ENCODE results near the gene CCDC40.
"Not testable (repeated sequence)": the region's sequence is repeated elsewhere in the genome, so short reads cannot be mapped to it uniquely, and the experiment has no call there.

Gene CCDC40

GRCh38 chr17:80087346-80088265 is 51.2 kb downstream of the CCDC40 start:
- WGBS, 2 experiments (ENCODE audit: insufficient coverage in 2 of 2) = 86 to 87% methylated on average over 30 of the region's 34 CpGs
- H3K4me3 ChIP-seq (ENCODE audit: extremely low read depth, insufficient read depth, low read length, poor library complexity, severe bottlenecking) = no peak overlapping the region
- no peaks in the 10 kb centered on the region for H3K36me3 ChIP-seq (ENCODE audit: control insufficient read depth, insufficient read depth, low read length)
- no peaks in the 10 kb centered on the region for H3K4me1 ChIP-seq (ENCODE audit: control insufficient read depth, insufficient read depth, low read length, poor library complexity, severe bottlenecking)
- no peaks in the 10 kb centered on the region for H3K9me3 ChIP-seq (ENCODE audit: control insufficient read depth, low read length)
- no peak overlapping the region for H3K27ac ChIP-seq (ENCODE audit: low read depth, low read length, severe bottlenecking)

GRCh38 chr17:80089762-80090161 is 53.3 kb downstream of the CCDC40 start:
- H3K9me3 ChIP-seq (ENCODE audit: control insufficient read depth, low read length) = no peaks in the 10 kb centered on the region
- no peak overlapping the region for H3K27ac ChIP-seq (ENCODE audit: low read depth, low read length, severe bottlenecking)
- H3K4me1 ChIP-seq (ENCODE audit: control insufficient read depth, insufficient read depth, low read length, poor library complexity, severe bottlenecking) = no peaks in the 10 kb centered on the region
- H3K36me3 ChIP-seq (ENCODE audit: control insufficient read depth, insufficient read depth, low read length) = no peaks in the 10 kb centered on the region
- 94 to 95% methylated on average over 13 to 16 of the region's 16 CpGs for WGBS, 2 experiments (ENCODE audit: insufficient coverage in 2 of 2)
- H3K4me3 ChIP-seq (ENCODE audit: extremely low read depth, insufficient read depth, low read length, poor library complexity, severe bottlenecking) = no peak overlapping the region

- 96 to 97% methylated on average over 15 to 39 of the region's 44 CpGs for WGBS, 2 experiments (ENCODE audit: insufficient coverage in 2 of 2)
- not testable (repeated sequence) for H3K27ac ChIP-seq (ENCODE audit: low read depth, low read length, severe bottlenecking); H3K4me3 ChIP-seq (ENCODE audit: extremely low read depth, insufficient read depth, low read length, poor library complexity, severe bottlenecking); H3K4me1 ChIP-seq (ENCODE audit: control insufficient read depth, insufficient read depth, low read length, poor library complexity, severe bottlenecking); H3K36me3 ChIP-seq (ENCODE audit: control insufficient read depth, insufficient read depth, low read length); H3K9me3 ChIP-seq (ENCODE audit: control insufficient read depth, low read length)
These were observed 53.7 kb downstream of the CCDC40 start for GRCh38 chr17:80090164-80090563.

GRCh38 chr17:80091376-80091775 is 54.9 kb downstream of the CCDC40 start:
- H3K4me1 ChIP-seq (ENCODE audit: control insufficient read depth, insufficient read depth, low read length, poor library complexity, severe bottlenecking) = no peaks in the 10 kb centered on the region
- H3K9me3 ChIP-seq (ENCODE audit: control insufficient read depth, low read length) = no peaks in the 10 kb centered on the region
- WGBS, 2 experiments (ENCODE audit: insufficient coverage in 2 of 2) = 100% methylated on average over 1 to 2 of the region's 4 CpGs
- no peak overlapping the region for H3K27ac ChIP-seq (ENCODE audit: low read depth, low read length, severe bottlenecking)
- no peaks in the 10 kb centered on the region for H3K36me3 ChIP-seq (ENCODE audit: control insufficient read depth, insufficient read depth, low read length)
- H3K4me3 ChIP-seq (ENCODE audit: extremely low read depth, insufficient read depth, low read length, poor library complexity, severe bottlenecking) = no peak overlapping the region

GRCh38 chr17:80092959-80093358 is 56.5 kb downstream of the CCDC40 start:
- 95 to 97% methylated on average over 8 of the region's 8 CpGs for WGBS, 2 experiments (ENCODE audit: insufficient coverage in 2 of 2)
- Histone ChIP-seq H3K4me3 (ENCODE audit: extremely low read depth, insufficient read depth, low read length, poor library complexity, severe bottlenecking) (no peak overlapping the region), H3K4me1 (ENCODE audit: control insufficient read depth, insufficient read depth, low read length, poor library complexity, severe bottlenecking) (no peaks in the 10 kb centered on the region), H3K27ac (ENCODE audit: low read depth, low read length, severe bottlenecking) (no peak overlapping the region), H3K36me3 (ENCODE audit: control insufficient read depth, insufficient read depth, low read length) (no peaks in the 10 kb centered on the region), H3K9me3 (ENCODE audit: control insufficient read depth, low read length) (no peaks in the 10 kb centered on the region)

- H3K27ac ChIP-seq (ENCODE audit: low read depth, low read length, severe bottlenecking) = no peak overlapping the region
- no peaks in the 10 kb centered on the region for H3K36me3 ChIP-seq (ENCODE audit: control insufficient read depth, insufficient read depth, low read length)
- H3K9me3 ChIP-seq (ENCODE audit: control insufficient read depth, low read length) = no peaks in the 10 kb centered on the region
- no peaks in the 10 kb centered on the region for H3K4me1 ChIP-seq (ENCODE audit: control insufficient read depth, insufficient read depth, low read length, poor library complexity, severe bottlenecking)
- H3K4me3 ChIP-seq (ENCODE audit: extremely low read depth, insufficient read depth, low read length, poor library complexity, severe bottlenecking) = no peak overlapping the region
- WGBS, 2 experiments (ENCODE audit: insufficient coverage in 2 of 2) = 93% methylated on average over 26 to 36 of the region's 37 CpGs
These were observed 58.8 kb downstream of the CCDC40 start for GRCh38 chr17:80095038-80095843.

GRCh38 chr17:80095844-80096475 is 59.5 kb downstream of the CCDC40 start:
- Histone ChIP-seq H3K4me1 (ENCODE audit: control insufficient read depth, insufficient read depth, low read length, poor library complexity, severe bottlenecking) (no peaks in the 10 kb centered on the region), H3K36me3 (ENCODE audit: control insufficient read depth, insufficient read depth, low read length) (no peaks in the 10 kb centered on the region), H3K27ac (ENCODE audit: low read depth, low read length, severe bottlenecking) (no peak overlapping the region), H3K4me3 (ENCODE audit: extremely low read depth, insufficient read depth, low read length, poor library complexity, severe bottlenecking) (no peak overlapping the region), H3K9me3 (ENCODE audit: control insufficient read depth, low read length) (no peaks in the 10 kb centered on the region)
- 90 to 94% methylated on average over 11 to 16 of the region's 16 CpGs for WGBS, 2 experiments (ENCODE audit: insufficient coverage in 2 of 2)

GRCh38 chr17:80096561-80097021 is 60.1 kb downstream of the CCDC40 start:
- no peaks in the 10 kb centered on the region for H3K9me3 ChIP-seq (ENCODE audit: control insufficient read depth, low read length)
- no peak overlapping the region for H3K27ac ChIP-seq (ENCODE audit: low read depth, low read length, severe bottlenecking)
- H3K4me3 ChIP-seq (ENCODE audit: extremely low read depth, insufficient read depth, low read length, poor library complexity, severe bottlenecking) = no peak overlapping the region
- no peaks in the 10 kb centered on the region for H3K4me1 ChIP-seq (ENCODE audit: control insufficient read depth, insufficient read depth, low read length, poor library complexity, severe bottlenecking)
- no peaks in the 10 kb centered on the region for H3K36me3 ChIP-seq (ENCODE audit: control insufficient read depth, insufficient read depth, low read length)
- 77 to 85% methylated on average over 5 to 12 of the region's 12 CpGs for WGBS, 2 experiments (ENCODE audit: insufficient coverage in 2 of 2)

- H3K4me1 ChIP-seq (ENCODE audit: control insufficient read depth, insufficient read depth, low read length, poor library complexity, severe bottlenecking) = peaks cover 2% of the 10 kb centered on the region
- H3K9me3 ChIP-seq (ENCODE audit: control insufficient read depth, low read length) = no peaks in the 10 kb centered on the region
- no peak overlapping the region for H3K27ac ChIP-seq (ENCODE audit: low read depth, low read length, severe bottlenecking)
- H3K4me3 ChIP-seq (ENCODE audit: extremely low read depth, insufficient read depth, low read length, poor library complexity, severe bottlenecking) = no peak overlapping the region
- H3K36me3 ChIP-seq (ENCODE audit: control insufficient read depth, insufficient read depth, low read length) = no peaks in the 10 kb centered on the region
- WGBS, 2 experiments (ENCODE audit: insufficient coverage in 2 of 2) = 90 to 95% methylated on average over 16 to 17 of the region's 17 CpGs
These were observed 60.7 kb downstream of the CCDC40 start for GRCh38 chr17:80097127-80097621.

- 90 to 91% methylated on average over 23 of the region's 23 CpGs for WGBS, 2 experiments (ENCODE audit: insufficient coverage in 2 of 2)
- Histone ChIP-seq H3K27ac (ENCODE audit: low read depth, low read length, severe bottlenecking) (no peak overlapping the region), H3K4me3 (ENCODE audit: extremely low read depth, insufficient read depth, low read length, poor library complexity, severe bottlenecking) (no peak overlapping the region), H3K4me1 (ENCODE audit: control insufficient read depth, insufficient read depth, low read length, poor library complexity, severe bottlenecking) (peaks cover 5% of the 10 kb centered on the region), H3K9me3 (ENCODE audit: control insufficient read depth, low read length) (no peaks in the 10 kb centered on the region), H3K36me3 (ENCODE audit: control insufficient read depth, insufficient read depth, low read length) (no peaks in the 10 kb centered on the region)
These were observed 61.6 kb downstream of the CCDC40 start for GRCh38 chr17:80097844-80098691.
